Endothelial cell of umbilical vein (primary cell): ENCODE measurements around the gene SCAP. TPM values are rescaled to one million over a fixed set of nuclear protein-coding genes. Genes with fewer than 3 reads are reported as not detected.

ENCODE experiments used
- BruUV-seq: library from RNA; stranded (reverse); fragments of 400-500 nt; replicated peaks from 2 replicates; lab custom pipeline; 2021; lab: Mats Ljungman, UMichigan
- CTCF ChIA-PET: fragments of 300-600, 350-600 bp; sonication (Branson Sonifier 250); formaldehyde crosslinking; loops from one replicate; lab custom pipeline; 2021; ENCODE audit warnings: antibody characterized with exemption, inconsistent platforms; lab: Charles Lee
- POLR2A ChIA-PET: fragments of 300-600, 350-600 bp; sonication (Branson Sonifier 250); formaldehyde crosslinking; loops from one replicate; lab custom pipeline; 2021; ENCODE audit warnings: antibody characterized with exemption, inconsistent platforms; lab: Charles Lee
- DNase-seq: peaks from one replicate; pipeline ENCODE4 v3.0.0-alpha.2; 2011; ENCODE audit warnings: low read depth, low spot score
- FAIRE-seq: peaks from 2 replicates; lab custom pipeline; 2011; peaks lifted over from hg19 to GRCh38; lab: Jason Lieb, UNC
- H2AFZ ChIP-seq: 2 replicates; pipeline ENCODE4 v1.6.0; 2012; ENCODE audit warnings: low read depth, low read length, control low read depth, inconsistent platforms
- H3K27ac ChIP-seq: 2 replicates; pipeline ENCODE4 v1.5.1; 2011; ENCODE audit warnings: low read depth, mild to moderate bottlenecking, control low read depth, low read length, moderate library complexity; ENCODE audit not compliant: insufficient read depth
- H3K27me3 ChIP-seq, 2 experiments: 2 replicates each; pipeline versions ENCODE4 v1.6.0 to v1.6.1; 2011; ENCODE audit warnings: low read length in 2 of 2, mixed read lengths in 1 of 2; ENCODE audit not compliant: control insufficient read depth in 2 of 2, insufficient read depth in 2 of 2
- H3K36me3 ChIP-seq, 2 experiments: 2 replicates in 1 of 2; 3 replicates in 1 of 2; pipeline ENCODE4 v1.5.1; 2011; ENCODE audit warnings: low read length in 2 of 2, mild to moderate bottlenecking in 1 of 2, moderate library complexity in 1 of 2; ENCODE audit not compliant: control insufficient read depth in 2 of 2, insufficient read depth in 2 of 2; ENCODE audit errors: extremely low read depth in 1 of 2
- H3K4me1 ChIP-seq: 3 replicates; pipeline ENCODE4 v1.5.1; 2011; ENCODE audit warnings: mild to moderate bottlenecking, low read length; ENCODE audit not compliant: control insufficient read depth, insufficient read depth; ENCODE audit errors: extremely low read depth
- H3K4me2 ChIP-seq: 2 replicates; pipeline ENCODE4 v1.6.1; 2011; ENCODE audit warnings: low read length, control low read depth, mixed read lengths; ENCODE audit not compliant: insufficient read depth
- H3K4me3 ChIP-seq, 3 experiments: fragments of 200-600 bp in 1 of 3; sonication (generic), shearing (Covaris generic) in 1 of 3; replicated peaks in 1 of 3; 2 replicates each; pipeline ENCODE4 v1.5.1; 2011 to 2016; ENCODE audit warnings: control low read depth in 3 of 3, low read length in 3 of 3, mild to moderate bottlenecking in 2 of 3, inconsistent platforms in 1 of 3, low read depth in 1 of 3, moderate library complexity in 1 of 3; ENCODE audit not compliant: insufficient read depth in 1 of 3
- H3K79me2 ChIP-seq: 2 replicates; pipeline ENCODE4 v1.6.0; 2012; ENCODE audit warnings: low read length, inconsistent platforms; ENCODE audit not compliant: control insufficient read depth, insufficient read depth
- H3K9ac ChIP-seq: replicated peaks from 2 replicates; pipeline ENCODE3; 2011; ENCODE audit warnings: low read length, control low read depth; ENCODE audit not compliant: insufficient read depth; ENCODE audit errors: extremely low read depth
- H3K9me1 ChIP-seq: replicated peaks from 3 replicates; pipeline ENCODE4 v1.6.0; 2011; ENCODE audit warnings: mild to moderate bottlenecking, low read length; ENCODE audit not compliant: control insufficient read depth, insufficient read depth; ENCODE audit errors: extremely low read depth
- H3K9me3 ChIP-seq: replicated peaks from 2 replicates; pipeline ENCODE4 v1.5.1; 2012; ENCODE audit warnings: low read length, inconsistent platforms; ENCODE audit not compliant: control insufficient read depth, insufficient read depth
- H4K20me1 ChIP-seq: replicated peaks from 2 replicates; pipeline ENCODE3; 2011; ENCODE audit warnings: mild to moderate bottlenecking, low read length; ENCODE audit not compliant: control insufficient read depth, insufficient read depth; ENCODE audit errors: extremely low read depth
- CTCF ChIP-seq, 2 donors: IDR thresholded peaks; 1 replicate in 1 of 2; 2 replicates in 1 of 2; pipeline ENCODE4 v1.5.1; 2011; ENCODE audit warnings: low read length in 2 of 2, mild to moderate bottlenecking in 2 of 2, moderate library complexity in 2 of 2, control low read depth in 1 of 2, inconsistent platforms in 1 of 2, low read depth in 1 of 2; ENCODE audit not compliant: insufficient read depth in 1 of 2; ENCODE audit errors: extremely low read depth in 1 of 2
- EZH2 ChIP-seq: IDR thresholded peaks from 2 replicates; pipeline ENCODE4 v1.6.1; 2012; ENCODE audit warnings: borderline replicate concordance, low read depth, mild to moderate bottlenecking, moderate library complexity, low read length, inconsistent platforms; ENCODE audit not compliant: severe bottlenecking
- FOS ChIP-seq: IDR thresholded peaks from 2 replicates; pipeline ENCODE4 v1.6.1; 2011; ENCODE audit warnings: mild to moderate bottlenecking, low read length, moderate library complexity, borderline replicate concordance; ENCODE audit not compliant: insufficient read depth
- GATA2 ChIP-seq: IDR thresholded peaks from 2 replicates; pipeline ENCODE4 v1.7.0; 2011; ENCODE audit warnings: low read depth, mild to moderate bottlenecking, moderate library complexity, mixed read lengths, low read length; ENCODE audit not compliant: insufficient read length, insufficient read depth
- JUN ChIP-seq: IDR thresholded peaks from 2 replicates; pipeline ENCODE4 v1.6.1; 2011; ENCODE audit warnings: borderline replicate concordance, low read depth; ENCODE audit not compliant: insufficient read length, insufficient read depth
- MYC ChIP-seq: IDR thresholded peaks from one replicate; pipeline ENCODE4 v1.6.1; 2011; ENCODE audit warnings: mild to moderate bottlenecking, low read depth, low read length
- POLR2A ChIP-seq: IDR thresholded peaks from 2 replicates; pipeline ENCODE4 v1.6.1; 2012; ENCODE audit warnings: low read depth, mild to moderate bottlenecking, control low read depth, low read length
- POLR2AphosphoS5 ChIP-seq: IDR thresholded peaks from 2 replicates; pipeline ENCODE4 v1.6.1; 2012; ENCODE audit warnings: low read depth, mild to moderate bottlenecking, control low read depth, low read length, moderate library complexity; ENCODE audit not compliant: insufficient read depth
- dilution Hi-C: fragments of 300-500 bp; cut with MboI; formaldehyde crosslinking; loops from one replicate; pipeline ENCODE4 v1.15.0; 2019; ENCODE audit warnings: low sequenced_read_pairs; ENCODE audit not compliant: extremely low pct_ligation_motif_present
- intact Hi-C: fragments of 100-400 bp; cut with micrococcal nuclease; formaldehyde crosslinking; loops from one replicate; pipeline ENCODE4 v1.10.0; 2022
- polyA plus RNA-seq, 4 experiments: library from polyadenylated mRNA; depleted of rRNA in 3 of 4; stranded (reverse) in 3 of 4; unstranded in 1 of 4; fragments of >200 nt; gene quantifications; 2 replicates each; pipeline versions ENCODE4 v1.2.1 to v1.2.3, GENCODE V29; 2011 to 2012; ENCODE audit warnings: missing spikeins in 1 of 4
- total RNA-seq: library from RNA; stranded (reverse); gene quantifications from 2 replicates; pipeline ENCODE4 v1.2.3, GENCODE V29; 2021
- TF ChIP-seq, protein P1 (sequence below): IDR thresholded peaks from 2 replicates; pipeline ENCODE4 v1.6.1; 2011; ENCODE audit not compliant: insufficient read depth, insufficient read length

SCAP gene
- total and polyA plus RNA-seq, 2 donors (not counting 3 experiments of a cell fraction or from before 2014, with no cell fraction given) = 34.7 to 59.0 TPM

DNA sequence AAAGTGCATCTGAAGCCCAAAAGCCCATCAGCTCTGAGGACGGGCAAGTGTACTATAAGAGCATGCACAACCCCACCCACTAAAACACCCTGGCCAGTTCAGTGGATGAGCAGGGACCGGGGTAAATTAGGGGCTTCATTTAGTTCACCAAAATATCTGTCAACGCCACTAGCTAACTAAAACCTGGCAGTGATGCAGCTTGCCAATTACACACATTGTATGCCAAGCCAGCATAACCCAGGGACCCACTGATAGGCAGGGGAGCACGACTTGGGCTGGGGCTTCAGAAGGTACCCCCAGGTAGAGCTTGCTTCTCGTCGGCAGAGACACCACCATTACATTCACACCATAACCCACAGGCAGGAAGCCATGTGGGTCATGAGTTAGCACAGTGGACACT lies 47.9 kb downstream of the SCAP start:
- BruUV-seq = no TSS peak
- Histone ChIP-seq H3K4me1 (no peaks in the 10 kb centered on the region), H3K27ac (no peak overlapping the region), H2AFZ (no peak overlapping the region), H3K79me2 (no peaks in the 10 kb centered on the region), H3K9ac (no peak overlapping the region), H3K4me3 (no peak overlapping the region), H3K4me2 (no peak overlapping the region), H3K36me3 (peaks cover 0 to 16% of the 10 kb centered on the region in 2 experiments), H4K20me1 (no peaks in the 10 kb centered on the region), H3K9me1 (no peaks in the 10 kb centered on the region), H3K27me3 (no peaks in the 10 kb centered on the region), H3K9me3 (no peaks in the 10 kb centered on the region)
- DNase-seq (no peak), FAIRE-seq (no peak)
- dilution Hi-C loops (no loop called here), intact Hi-C loops (no loop called here)
- CTCF ChIA-PET = interaction anchor here (1.0 kb wide), 1 partner anchor 42 kb away, joined by 3 read pairs; no protein-coding TSS in a partner anchor
- POLR2A ChIA-PET = no interaction called here
- no peak for TF ChIP-seq FOS
- TF ChIP-seq, protein P1, sequence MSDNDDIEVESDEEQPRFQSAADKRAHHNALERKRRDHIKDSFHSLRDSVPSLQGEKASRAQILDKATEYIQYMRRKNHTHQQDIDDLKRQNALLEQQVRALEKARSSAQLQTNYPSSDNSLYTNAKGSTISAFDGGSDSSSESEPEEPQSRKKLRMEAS = no peak
- no peak for TF ChIP-seq JUN
- no peak for TF ChIP-seq CTCF (IDR thresholded peaks at IDR 0.05; ENCODE audit: extremely low read depth in 1 of 2, insufficient read depth in 1 of 2, low read depth in 1 of 2, low read length in 2 of 2)
- TF ChIP-seq POLR2A = no peak
- no peak for TF ChIP-seq GATA2
- TF ChIP-seq POLR2AphosphoS5 = no peak
- TF ChIP-seq EZH2 = no peak
- TF ChIP-seq MYC = no peak
